ENCODE measurements around the gene PDE4D. TPM values are rescaled to one million over a fixed set of nuclear protein-coding genes. Genes with fewer than 3 reads are reported as not detected.

Gene PDE4D
- total RNA-seq, 1 experiment from 2014 or later = 32.5 TPM

DNA sequence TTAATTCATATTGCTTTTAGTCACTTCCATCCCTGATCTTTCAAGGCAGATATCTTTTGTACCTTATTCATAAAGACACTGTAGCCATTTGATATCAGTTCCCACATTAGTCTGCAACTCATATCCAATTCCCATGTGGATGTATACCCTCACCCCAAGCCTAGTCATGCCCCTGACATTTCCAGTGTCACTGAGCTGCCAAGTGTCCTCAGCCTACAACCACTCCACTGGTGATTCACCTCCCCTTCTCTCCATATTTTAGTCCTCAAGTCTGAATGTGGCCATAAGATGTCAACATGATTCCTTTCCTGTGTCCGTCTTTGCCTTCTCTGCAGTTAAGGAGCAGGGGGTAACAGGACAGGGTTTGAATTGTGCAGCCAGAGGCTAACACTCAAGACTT is 963.8 kb downstream of the PDE4D start:
- no peak overlapping the region for H3K27ac ChIP-seq
- no peaks in the 10 kb centered on the region for H3K9me3 ChIP-seq (replicated peaks)
- no peak overlapping the region for H3K4me3 ChIP-seq
- H3K27me3 ChIP-seq = no peaks in the 10 kb centered on the region
- H3K4me1 ChIP-seq = no peaks in the 10 kb centered on the region
- DNase-seq = no peak
- H3K36me3 ChIP-seq = no peaks in the 10 kb centered on the region

DNA sequence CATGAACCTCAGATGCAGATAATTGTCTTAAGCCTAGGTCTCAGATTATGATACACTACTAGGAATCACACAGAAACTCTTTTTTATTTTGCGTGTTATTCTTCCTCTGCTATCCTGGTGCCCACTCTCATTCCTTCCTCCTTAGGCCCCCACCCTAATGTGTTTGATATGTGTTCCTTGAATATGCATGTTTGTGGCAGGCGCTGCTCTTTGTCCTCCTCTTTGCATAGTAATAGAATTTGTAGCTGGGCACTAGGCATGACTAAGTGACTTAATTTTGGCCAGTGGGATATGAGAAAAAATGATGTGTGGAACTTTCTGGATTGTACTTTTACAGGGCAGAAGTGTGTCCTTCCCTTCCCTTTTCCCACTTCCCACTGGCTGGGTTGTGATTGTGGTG is 965.6 kb downstream of the PDE4D start:
- Histone ChIP-seq H3K4me1 (no peaks in the 10 kb centered on the region), H3K36me3 (no peaks in the 10 kb centered on the region), H3K4me3 (no peak overlapping the region), H3K9me3 (replicated peaks) (no peaks in the 10 kb centered on the region), H3K27ac (no peak overlapping the region), H3K27me3 (no peaks in the 10 kb centered on the region)
- no peak for DNase-seq

DNA sequence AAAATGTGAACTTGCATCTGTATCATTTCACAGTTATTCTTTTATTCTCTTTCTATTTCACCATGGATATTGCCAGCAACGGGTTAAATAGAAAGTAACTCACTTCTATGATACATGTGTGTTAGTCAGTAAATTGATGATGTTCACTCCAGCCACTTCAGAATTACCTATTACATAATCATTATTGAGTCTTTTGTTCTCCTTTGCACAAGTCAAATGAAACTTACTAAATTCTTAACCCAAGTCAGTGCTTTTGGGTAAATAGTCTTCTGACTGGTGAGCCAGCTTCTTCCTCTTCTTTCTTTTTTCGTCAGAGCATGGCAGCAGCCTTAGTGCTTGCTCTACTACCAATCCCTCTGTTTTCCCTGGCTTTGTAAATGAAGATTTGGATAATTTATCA is 966.3 kb downstream of the PDE4D start:
- DNase-seq = no peak
- H3K4me1 ChIP-seq = no peaks in the 10 kb centered on the region
- H3K27ac ChIP-seq = no peak overlapping the region
- no peaks in the 10 kb centered on the region for H3K36me3 ChIP-seq
- no peaks in the 10 kb centered on the region for H3K9me3 ChIP-seq (replicated peaks)
- H3K4me3 ChIP-seq = no peak overlapping the region
- no peaks in the 10 kb centered on the region for H3K27me3 ChIP-seq

DNA sequence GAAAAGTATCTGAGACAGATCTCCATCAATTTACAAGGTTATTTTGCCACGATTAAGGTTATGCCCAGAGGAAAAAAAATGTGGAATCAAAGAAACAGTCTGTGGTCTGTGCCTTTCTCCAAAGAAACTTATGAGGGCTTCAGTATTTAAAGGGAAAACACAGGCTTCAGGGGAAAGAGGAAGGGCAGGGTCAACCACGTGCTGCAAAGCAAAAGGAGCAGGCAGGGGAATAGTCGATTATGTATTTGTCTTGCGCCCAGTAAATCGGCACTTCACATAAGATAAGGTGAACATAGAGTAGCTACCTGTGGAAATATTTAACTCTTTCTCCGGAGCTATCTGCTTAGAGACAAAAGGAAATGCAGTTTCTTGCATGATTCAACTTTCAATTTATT is 967.0 kb downstream of the PDE4D start:
- Histone ChIP-seq H3K27ac (no peak overlapping the region), H3K36me3 (no peaks in the 10 kb centered on the region), H3K9me3 (replicated peaks) (no peaks in the 10 kb centered on the region), H3K27me3 (no peaks in the 10 kb centered on the region), H3K4me1 (no peaks in the 10 kb centered on the region), H3K4me3 (no peak overlapping the region)
- DNase-seq = no peak

DNA sequence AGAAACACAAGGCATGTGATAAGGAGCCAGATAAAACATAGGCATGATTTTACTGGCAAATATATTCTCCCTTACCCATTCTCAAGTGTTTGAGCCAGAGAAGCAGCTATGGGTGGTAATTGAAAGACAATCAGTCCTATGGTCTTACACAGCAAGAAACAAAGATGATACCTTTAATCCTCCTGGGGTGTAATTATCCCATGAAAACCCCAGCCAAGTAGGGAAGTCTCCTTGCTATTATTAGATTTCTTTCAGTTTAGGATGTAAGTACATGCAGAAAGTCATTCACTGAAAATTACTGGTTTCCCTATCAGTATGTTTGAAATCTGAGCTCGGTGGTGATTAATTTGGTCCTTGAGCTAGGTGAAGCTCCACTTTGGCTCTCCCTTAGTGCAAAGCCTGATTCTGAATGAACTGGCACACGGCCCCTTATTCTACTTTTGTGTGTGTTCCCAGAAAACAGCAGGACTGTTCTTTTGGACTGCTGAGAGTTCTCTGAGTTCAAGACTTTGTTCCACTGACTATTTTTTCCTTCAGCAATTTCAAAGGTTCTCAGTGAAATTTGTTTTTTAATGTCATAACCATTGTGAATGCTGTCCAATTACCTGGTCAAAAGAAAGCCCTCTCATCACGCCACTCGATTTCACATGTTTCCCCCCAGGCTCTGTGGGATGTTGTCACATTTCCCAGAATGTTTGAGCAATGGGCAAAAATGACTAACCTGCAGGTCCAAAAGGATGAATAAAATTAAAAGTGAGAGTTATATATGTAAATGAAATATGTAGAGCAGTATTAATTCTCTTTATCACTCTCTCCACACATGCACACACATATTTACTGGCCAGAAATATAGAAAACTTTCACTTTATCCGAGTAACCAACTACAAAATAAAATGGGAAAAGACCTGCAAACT is 967.6 kb downstream of the PDE4D start:
- Histone ChIP-seq H3K27ac (no peak overlapping the region), H3K9me3 (replicated peaks) (no peaks in the 10 kb centered on the region), H3K4me3 (no peak overlapping the region), H3K27me3 (no peaks in the 10 kb centered on the region), H3K36me3 (no peaks in the 10 kb centered on the region), H3K4me1 (no peaks in the 10 kb centered on the region)
- no peak for DNase-seq

DNA sequence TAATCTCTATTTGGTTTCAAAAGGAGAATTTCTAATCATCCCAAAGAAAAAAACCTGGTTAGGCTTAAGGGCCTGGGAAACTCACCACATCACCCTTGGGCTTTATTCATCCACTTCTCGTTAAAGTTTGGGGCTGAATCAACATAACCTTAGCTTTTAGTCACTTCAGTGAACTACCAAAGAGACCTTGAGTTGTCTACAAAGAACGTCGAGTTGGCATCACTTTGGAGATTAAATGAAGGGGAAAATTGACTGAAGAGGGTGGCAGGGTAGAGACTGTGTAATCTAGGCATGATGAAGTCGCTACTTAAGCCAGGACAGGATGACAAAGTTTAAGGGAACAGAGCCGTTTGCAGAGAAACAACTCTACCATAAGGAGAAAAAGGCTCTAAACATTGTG is 969.2 kb downstream of the PDE4D start:
- Histone ChIP-seq H3K9me3 (replicated peaks) (no peaks in the 10 kb centered on the region), H3K4me3 (no peak overlapping the region), H3K27ac (no peak overlapping the region), H3K27me3 (no peaks in the 10 kb centered on the region), H3K36me3 (no peaks in the 10 kb centered on the region), H3K4me1 (no peaks in the 10 kb centered on the region)
- DNase-seq = no peak

DNA sequence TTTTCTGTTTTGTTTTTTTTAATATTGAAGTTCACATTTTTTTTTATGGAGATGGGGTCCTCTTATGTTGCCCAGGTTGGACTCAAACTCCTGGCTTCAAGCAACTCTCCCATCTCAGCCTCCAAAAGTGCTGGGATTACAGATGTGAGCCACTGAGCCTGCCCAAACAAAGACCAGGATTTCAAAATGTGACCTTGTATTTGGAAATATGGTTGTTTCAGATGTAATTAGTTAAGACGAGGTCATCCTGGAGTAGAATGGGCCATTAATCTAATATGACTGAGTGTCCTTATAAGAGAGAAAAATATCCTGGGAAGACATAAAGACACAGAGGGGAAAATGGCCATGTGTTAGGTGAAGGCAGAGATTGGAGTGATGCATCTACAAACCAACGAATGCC is 970.2 kb downstream of the PDE4D start:
- Histone ChIP-seq H3K36me3 (no peaks in the 10 kb centered on the region), H3K4me1 (no peaks in the 10 kb centered on the region), H3K27ac (no peak overlapping the region), H3K4me3 (no peak overlapping the region), H3K9me3 (replicated peaks) (no peaks in the 10 kb centered on the region), H3K27me3 (no peaks in the 10 kb centered on the region)
- no peak for DNase-seq

DNA sequence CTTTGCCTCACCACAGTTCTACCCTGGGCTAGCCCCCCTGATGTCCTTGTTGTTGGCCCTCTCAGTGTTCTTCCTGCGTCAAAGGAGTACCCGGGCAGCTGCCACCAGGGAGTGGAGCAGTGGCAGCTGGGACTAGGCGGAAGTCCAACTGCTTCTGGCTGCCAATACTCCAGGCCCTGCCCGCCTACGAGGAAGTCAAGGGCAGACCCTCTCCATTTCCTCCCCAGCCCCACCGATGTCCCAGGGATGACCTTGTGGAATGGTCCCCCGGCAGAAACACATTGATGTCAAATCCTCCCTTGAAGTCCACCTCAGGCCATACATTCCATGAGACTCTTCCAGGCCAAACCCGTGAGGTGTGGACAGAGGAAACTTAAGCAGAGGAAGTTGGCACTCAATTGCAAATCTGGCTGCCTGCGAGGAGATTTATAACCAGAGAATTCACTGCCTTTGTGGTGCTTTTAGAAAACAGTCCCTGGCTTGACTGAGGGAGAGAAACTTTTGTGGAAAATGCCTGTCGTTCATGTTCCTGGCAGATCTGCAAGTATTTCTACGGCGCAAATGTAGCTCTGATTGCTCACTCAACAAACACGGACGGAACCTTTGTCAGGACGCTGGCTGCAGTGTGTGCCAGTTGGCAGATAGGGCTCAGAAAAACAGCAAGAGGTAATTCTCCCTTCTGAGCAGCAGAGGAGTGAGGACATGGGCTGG is 970.9 kb downstream of the PDE4D start:
- Histone ChIP-seq H3K27ac (no peak overlapping the region), H3K9me3 (replicated peaks) (no peaks in the 10 kb centered on the region), H3K4me3 (no peak overlapping the region), H3K27me3 (no peaks in the 10 kb centered on the region), H3K4me1 (no peaks in the 10 kb centered on the region), H3K36me3 (no peaks in the 10 kb centered on the region)
- DNase-seq = no peak

DNA sequence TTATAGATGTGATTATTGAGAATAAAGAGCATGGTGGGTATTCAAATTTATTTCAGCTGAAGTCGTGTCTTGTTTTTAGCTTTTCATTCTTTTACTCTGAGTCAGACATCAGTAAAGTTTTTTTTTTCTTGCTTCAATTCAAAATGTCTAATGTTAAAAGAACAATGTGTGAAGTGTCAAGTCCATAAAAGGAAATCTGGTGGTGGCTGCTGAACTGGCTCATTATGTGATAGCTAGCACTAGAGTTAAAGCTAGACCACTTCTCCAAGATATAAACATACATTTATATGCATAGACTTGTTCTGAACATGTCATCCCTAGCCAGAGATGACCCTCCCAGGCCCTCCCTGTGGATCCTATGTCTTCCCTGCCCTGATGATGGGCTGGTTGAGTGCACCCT is 972.4 kb downstream of the PDE4D start:
- Histone ChIP-seq H3K27ac (no peak overlapping the region), H3K4me3 (no peak overlapping the region), H3K4me1 (no peaks in the 10 kb centered on the region), H3K27me3 (no peaks in the 10 kb centered on the region), H3K9me3 (replicated peaks) (no peaks in the 10 kb centered on the region), H3K36me3 (no peaks in the 10 kb centered on the region)
- DNase-seq = no peak

DNA sequence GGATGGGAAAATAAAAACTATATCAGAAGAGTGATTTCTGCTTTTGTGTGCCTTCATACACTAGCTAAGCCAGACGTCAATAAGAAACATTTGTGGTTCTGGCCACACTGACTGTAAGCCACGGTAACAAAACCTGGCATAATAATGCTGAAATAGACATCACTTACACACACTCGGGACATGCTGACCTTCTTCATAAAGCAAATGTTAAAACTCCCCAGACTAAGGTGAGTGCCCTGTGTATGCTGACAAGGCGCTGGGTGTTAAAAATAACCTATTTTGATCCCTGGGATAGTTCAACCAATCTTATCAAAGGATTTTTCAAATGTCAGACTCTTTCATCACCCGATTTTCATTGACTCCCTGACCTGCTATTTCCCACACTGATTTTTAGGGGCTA is 973.7 kb downstream of the PDE4D start:
- Histone ChIP-seq H3K27ac (no peak overlapping the region), H3K36me3 (no peaks in the 10 kb centered on the region), H3K4me1 (no peaks in the 10 kb centered on the region), H3K4me3 (no peak overlapping the region), H3K9me3 (replicated peaks) (no peaks in the 10 kb centered on the region), H3K27me3 (no peaks in the 10 kb centered on the region)
- DNase-seq = no peak

Measured in SJCRH30 (cell line).